ENCODE data around the gene KCTD1. TPM values are rescaled to one million over a fixed set of nuclear protein-coding genes. Genes with fewer than 3 reads are reported as not detected.

KCTD1 gene
- total and polyA plus RNA-seq, 11 donors: 4.8 to 21.8 (median 8.9) TPM

GRCh38 chr18:26418225-26418624 lies 130.1 kb downstream of the KCTD1 start:
- DNase-seq (no peak), ATAC-seq (no peak)
- Histone ChIP-seq H3K27me3 (no peaks in the 10 kb centered on the region), H3K4me1 (no peaks in the 10 kb centered on the region), H3K27ac (no peak overlapping the region), H3K9me3 (no peaks in the 10 kb centered on the region), H3K4me3 (no peak overlapping the region), H3K36me3 (no peaks in the 10 kb centered on the region)
- whole genome bisulfite sequencing, 4 donors: 91 to 94% (median 92%) methylated on average over 4 of the region's 4 CpGs
- no peak for TF ChIP-seq POLR2A (IDR thresholded peaks at IDR 0.05)
- intact Hi-C loops (cut with DNase I): no loop called here

GRCh38 chr18:26417190-26417589 lies 131.2 kb downstream of the KCTD1 start:
- Histone ChIP-seq H3K36me3 (no peaks in the 10 kb centered on the region), H3K9me3 (peaks cover 0 to 6% (median 0%) of the 10 kb centered on the region in 12 donors), H3K27ac (no peak overlapping the region), H3K4me1 (no peaks in the 10 kb centered on the region), H3K4me3 (no peak overlapping the region), H3K27me3 (no peaks in the 10 kb centered on the region)
- DNase-seq (no peak), ATAC-seq (no peak)
- TF ChIP-seq POLR2A (IDR thresholded peaks at IDR 0.05): no peak
- no peak for TF ChIP-seq CTCF (IDR thresholded peaks at IDR 0.05)
- 91 to 97% (median 94%) methylated on average over 12 of the region's 12 CpGs for WGBS, 4 donors
- intact Hi-C loops (cut with DNase I): no loop called here

- peaks cover 0 to 7% (median 0%) of the 10 kb centered on the region in 12 donors for H3K9me3 ChIP-seq
- ATAC-seq (no peak), DNase-seq (no peak)
- no peaks in the 10 kb centered on the region for H3K27me3 ChIP-seq
- H3K4me3 ChIP-seq: no peak overlapping the region
- TF ChIP-seq CTCF (IDR thresholded peaks at IDR 0.05) (no peak), POLR2A (IDR thresholded peaks at IDR 0.05) (no peak)
- no peaks in the 10 kb centered on the region for H3K4me1 ChIP-seq
- WGBS, 4 donors: 89 to 94% (median 93%) methylated on average over 8 of the region's 8 CpGs
- intact Hi-C loops (cut with DNase I): no loop called here
- H3K36me3 ChIP-seq: no peaks in the 10 kb centered on the region
- H3K27ac ChIP-seq: no peak overlapping the region
These were observed 131.7 kb downstream of the KCTD1 start for GRCh38 chr18:26416652-26417150.

GRCh38 chr18:26415631-26416030 lies 132.7 kb downstream of the KCTD1 start:
- Histone ChIP-seq H3K4me1 (no peaks in the 10 kb centered on the region), H3K27me3 (no peaks in the 10 kb centered on the region), H3K4me3 (no peak overlapping the region), H3K27ac (no peak overlapping the region), H3K9me3 (peaks cover 0 to 7% (median 0%) of the 10 kb centered on the region in 12 donors), H3K36me3 (no peaks in the 10 kb centered on the region)
- ATAC-seq (no peak), DNase-seq (no peak)
- WGBS, 4 donors: 66 to 73% (median 72%) methylated on average over 7 of the region's 7 CpGs
- intact Hi-C loops (cut with DNase I): no loop called here
- no peak for TF ChIP-seq CTCF (IDR thresholded peaks at IDR 0.05)
- TF ChIP-seq POLR2A (IDR thresholded peaks at IDR 0.05): no peak

- Histone ChIP-seq H3K4me3 (no peak overlapping the region), H3K27me3 (no peaks in the 10 kb centered on the region), H3K4me1 (no peaks in the 10 kb centered on the region), H3K36me3 (no peaks in the 10 kb centered on the region), H3K27ac (no peak overlapping the region), H3K9me3 (peaks cover 0 to 7% (median 0%) of the 10 kb centered on the region in 12 donors)
- intact Hi-C loops (cut with DNase I): no loop called here
- 53 to 62% (median 59%) methylated on average over 4 of the region's 4 CpGs for WGBS, 4 donors
- DNase-seq: no peak
- TF ChIP-seq POLR2A (IDR thresholded peaks at IDR 0.05) (no peak), CTCF (IDR thresholded peaks at IDR 0.05) (no peak)
- no peak for ATAC-seq
These were observed 133.4 kb downstream of the KCTD1 start for GRCh38 chr18:26414901-26415440.
